Measurements from ENCODE around the gene SNRNP48. TPM values are rescaled to one million over a fixed set of nuclear protein-coding genes. Genes with fewer than 3 reads are reported as not detected.
A peak's percentile ranks its signal among the peaks of the same experiment; 100 is the strongest.

The SNRNP48 gene
- total RNA-seq, 1 experiment from 2014 or later = 26.2 TPM

- TF ChIP-seq YY1 (IDR thresholded peaks at IDR 0.05; ENCODE audit: extremely low read depth, insufficient replicate concordance, low read depth, low read length) = no peak
Measured at GRCh38 chr6:7604506-7604905, 14.5 kb downstream of the SNRNP48 start (continued).

GRCh38 chr6:7615611-7616383, 25.8 kb downstream of the SNRNP48 start:
- POLR2A ChIA-PET = interaction anchor here (0.7 kb wide), 1 partner anchor 361 kb away, joined by 3 read pairs; no protein-coding TSS in a partner anchor
- Histone ChIP-seq H3K4me1 (ENCODE audit: control insufficient read depth in 1 of 2, insufficient read depth in 2 of 2, low read length in 2 of 2) (peaks cover 0 to 2% of the 10 kb centered on the region in 2 experiments; a peak in 1 of 4 replicates), H3K9me2 (ENCODE audit: insufficient read depth) (no peaks in the 10 kb centered on the region), H3K36me3 (ENCODE audit: control insufficient read depth in 1 of 2, insufficient read depth in 2 of 2, low read length in 2 of 2) (0 out of 4 replicates have a peak, but pooled peaks cover 0 to 3% of the 10 kb centered on the region in 2 experiments), H4K20me1 (ENCODE audit: insufficient read depth) (no peaks in the 10 kb centered on the region), H3K9me3 (ENCODE audit: control insufficient read depth in 1 of 2, insufficient read depth in 1 of 2, low read depth in 1 of 2, low read length in 2 of 2) (no peaks in the 10 kb centered on the region), H3K27ac (ENCODE audit: low read depth, low read length) (no peak overlapping the region), H2AFZ (ENCODE audit: low read depth, low read length, poor library complexity, severe bottlenecking) (no peak overlapping the region), H3K4me2 (ENCODE audit: low read length) (no peak overlapping the region), H3K79me2 (ENCODE audit: insufficient read depth, low read length) (no peaks in the 10 kb centered on the region), H3K4me3 (replicated peaks in 1 of 2; ENCODE audit: low read depth in 1 of 2, low read length in 2 of 2) (no peak overlapping the region), H3K9ac (ENCODE audit: low read length) (no peak overlapping the region), H3K27me3 (ENCODE audit: insufficient read depth, low read length) (no peaks in the 10 kb centered on the region)
- DNase-seq (ENCODE audit: low read depth, low spot score) (peak; percentile 48), ATAC-seq (peak; percentile 74)
- intact Hi-C loops (cut with micrococcal nuclease) = loop anchor here (1.0 to 10.0 kb wide), 5 partner anchors 191 to 1061 kb away; no protein-coding TSS in a partner anchor
- TF ChIP-seq ZFX (IDR thresholded peaks at IDR 0.05) = no peak
- TF ChIP-seq, protein P1, sequence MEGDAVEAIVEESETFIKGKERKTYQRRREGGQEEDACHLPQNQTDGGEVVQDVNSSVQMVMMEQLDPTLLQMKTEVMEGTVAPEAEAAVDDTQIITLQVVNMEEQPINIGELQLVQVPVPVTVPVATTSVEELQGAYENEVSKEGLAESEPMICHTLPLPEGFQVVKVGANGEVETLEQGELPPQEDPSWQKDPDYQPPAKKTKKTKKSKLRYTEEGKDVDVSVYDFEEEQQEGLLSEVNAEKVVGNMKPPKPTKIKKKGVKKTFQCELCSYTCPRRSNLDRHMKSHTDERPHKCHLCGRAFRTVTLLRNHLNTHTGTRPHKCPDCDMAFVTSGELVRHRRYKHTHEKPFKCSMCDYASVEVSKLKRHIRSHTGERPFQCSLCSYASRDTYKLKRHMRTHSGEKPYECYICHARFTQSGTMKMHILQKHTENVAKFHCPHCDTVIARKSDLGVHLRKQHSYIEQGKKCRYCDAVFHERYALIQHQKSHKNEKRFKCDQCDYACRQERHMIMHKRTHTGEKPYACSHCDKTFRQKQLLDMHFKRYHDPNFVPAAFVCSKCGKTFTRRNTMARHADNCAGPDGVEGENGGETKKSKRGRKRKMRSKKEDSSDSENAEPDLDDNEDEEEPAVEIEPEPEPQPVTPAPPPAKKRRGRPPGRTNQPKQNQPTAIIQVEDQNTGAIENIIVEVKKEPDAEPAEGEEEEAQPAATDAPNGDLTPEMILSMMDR (IDR thresholded peaks at IDR 0.05 in 2 of 3, conservative IDR thresholded peaks at IDR 0.05 in 1 of 3; ENCODE audit: borderline replicate concordance in 1 of 3, insufficient read depth in 1 of 3, low read depth in 2 of 3, low read length in 2 of 3) = peak; percentile 70 to 78 (median 74)
- TF ChIP-seq RAD21 (IDR thresholded peaks at IDR 0.05; ENCODE audit: low read depth) = peak; percentile 92
- TF ChIP-seq, protein P2, sequence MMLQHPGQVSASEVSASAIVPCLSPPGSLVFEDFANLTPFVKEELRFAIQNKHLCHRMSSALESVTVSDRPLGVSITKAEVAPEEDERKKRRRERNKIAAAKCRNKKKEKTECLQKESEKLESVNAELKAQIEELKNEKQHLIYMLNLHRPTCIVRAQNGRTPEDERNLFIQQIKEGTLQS (IDR thresholded peaks at IDR 0.05) = no peak
- CTCF ChIA-PET = interaction anchor here (0.6 to 3.1 kb wide), 12 partner anchors 8 to 939 kb away, joined by 3 to 17 read pairs (median 3); no protein-coding TSS in a partner anchor
- RAD21 ChIA-PET (ENCODE audit: low non-redundant PET in 1 of 2, low total read pairs in 2 of 2, uncharacterized antibody in 2 of 2, unreplicated experiment in 2 of 2) = interaction anchor here in 1 of 2 experiments (0.7 kb wide), 1 partner anchor 68 kb away, joined by 5 read pairs; no protein-coding TSS in a partner anchor
- no TSS peak for BruUV-seq (replicated peaks)

Data from HCT116 (cell line).